Stimulated activated CD4-positive, alpha-beta T cell treated with anti-CD3 and anti-CD28 coated beads, Interleukin-15, amount 100 ng/mL, for 24 hours (primary cell): ENCODE measurements around the gene PLEKHJ1.
"Not testable (repeated sequence)": the region's sequence is repeated elsewhere in the genome, so short reads cannot be mapped to it uniquely, and the experiment has no call there.

Source experiments
- DNase-seq: peaks from one replicate; pipeline ENCODE4 v3.0.0-alpha.2; 2020

Gene PLEKHJ1

DNA sequence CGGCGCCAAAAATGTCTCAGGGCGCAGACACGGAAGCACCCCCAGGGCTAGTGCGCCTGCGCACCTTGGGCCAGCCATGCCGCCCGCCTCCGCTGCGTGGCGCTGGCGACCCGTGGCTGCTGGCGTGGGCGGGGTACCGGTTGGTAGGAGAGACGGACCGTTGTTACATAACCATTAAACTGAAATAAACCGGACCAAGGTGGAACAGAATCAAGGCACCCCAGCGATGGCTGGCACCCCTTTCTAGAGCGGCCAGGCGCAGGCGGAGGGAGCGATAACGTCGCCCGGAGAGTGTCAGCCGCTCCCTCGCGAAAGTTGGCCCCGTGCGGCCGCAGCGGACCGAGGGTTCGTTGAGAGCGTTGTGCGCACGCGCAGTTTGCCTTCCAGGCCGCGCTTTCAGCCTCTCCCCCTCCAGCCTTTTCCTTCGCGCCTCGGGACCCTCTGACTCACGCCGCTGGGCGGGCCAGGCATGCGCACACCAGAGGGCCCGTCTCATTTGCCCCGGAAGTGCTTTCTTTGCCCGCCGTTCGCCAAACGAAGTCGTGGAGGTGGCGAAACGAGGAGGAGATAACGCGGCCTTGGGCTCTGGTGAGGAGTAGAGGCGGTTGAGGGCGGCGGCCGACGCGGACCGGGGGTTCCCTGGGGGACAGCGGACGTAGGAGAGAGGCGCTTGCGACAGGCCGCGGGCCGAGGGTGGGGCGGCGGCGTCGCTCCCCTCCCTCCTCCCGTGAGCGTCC lies at the start of gene PLEKHJ1, which contains the start of gene SF3A2:
PLEKHJ1 (minus strand) TSS at position 16 of the 737 bp plus-strand sequence. CDS start 81 bp downstream, outside the sequence.
SF3A2 (plus strand) TSS at position 511 of the 737 bp plus-strand sequence. CDS start 6,595 bp downstream, outside the sequence.
- peak; percentile 98 for DNase-seq

DNA sequence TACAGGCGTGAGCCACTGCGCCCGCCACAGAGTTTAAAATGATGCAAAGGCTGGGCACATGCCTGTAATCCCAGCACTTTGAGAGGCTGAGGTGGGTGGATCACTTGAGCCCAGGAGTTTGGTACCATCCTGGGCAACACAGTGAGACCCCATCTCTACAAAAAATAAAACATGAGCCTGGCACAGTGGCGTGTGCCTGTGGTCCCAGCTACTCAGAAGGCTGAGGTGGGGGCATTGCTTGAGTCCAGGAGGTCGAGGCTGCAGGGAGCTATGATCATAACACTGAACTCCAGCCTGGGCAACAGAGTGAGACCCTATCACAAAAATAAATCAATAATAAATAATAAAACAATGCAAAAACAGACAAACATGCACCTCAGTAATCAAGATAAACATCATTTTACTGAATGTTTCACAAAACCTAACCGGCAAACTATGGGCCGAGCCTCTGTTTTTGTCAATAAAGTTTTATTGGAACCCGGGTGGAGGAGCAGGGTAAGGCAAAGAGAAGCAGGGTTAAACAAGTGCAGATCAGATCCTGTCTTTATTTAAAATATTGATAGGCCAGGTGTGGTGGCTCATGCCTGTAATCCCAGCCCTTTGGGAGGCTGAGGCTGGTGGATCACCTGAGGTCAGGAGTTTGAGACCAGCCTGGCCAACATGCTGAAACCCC lies 47.8 kb upstream of the PLEKHJ1 start:
- DNase-seq: no peak

GRCh38 chr19:2282862-2283237 lies 46.7 kb upstream of the PLEKHJ1 start:
- DNase-seq: no peak

- peak; percentile 37 for DNase-seq
Measured at GRCh38 chr19:2282062-2282861, 46.1 kb upstream of the PLEKHJ1 start, which contains the start of gene PEAK3. PEAK3 (minus strand) TSS chr19:2282175; CDS start chr19:2280931, 1,244 bp downstream.

- DNase-seq: not testable (repeated sequence)
Measured at GRCh38 chr19:2281265-2282061, 45.3 kb upstream of the PLEKHJ1 start.

- no peak for DNase-seq
Measured at GRCh38 chr19:2280633-2281264, 44.6 kb upstream of the PLEKHJ1 start.

- no peak for DNase-seq
Measured at GRCh38 chr19:2278459-2279158, 42.5 kb upstream of the PLEKHJ1 start.

- no peak for DNase-seq
Measured at GRCh38 chr19:2277138-2277537, 41.0 kb upstream of the PLEKHJ1 start.

GRCh38 chr19:2276429-2276986 lies 40.4 kb upstream of the PLEKHJ1 start:
- no peak for DNase-seq

DNA sequence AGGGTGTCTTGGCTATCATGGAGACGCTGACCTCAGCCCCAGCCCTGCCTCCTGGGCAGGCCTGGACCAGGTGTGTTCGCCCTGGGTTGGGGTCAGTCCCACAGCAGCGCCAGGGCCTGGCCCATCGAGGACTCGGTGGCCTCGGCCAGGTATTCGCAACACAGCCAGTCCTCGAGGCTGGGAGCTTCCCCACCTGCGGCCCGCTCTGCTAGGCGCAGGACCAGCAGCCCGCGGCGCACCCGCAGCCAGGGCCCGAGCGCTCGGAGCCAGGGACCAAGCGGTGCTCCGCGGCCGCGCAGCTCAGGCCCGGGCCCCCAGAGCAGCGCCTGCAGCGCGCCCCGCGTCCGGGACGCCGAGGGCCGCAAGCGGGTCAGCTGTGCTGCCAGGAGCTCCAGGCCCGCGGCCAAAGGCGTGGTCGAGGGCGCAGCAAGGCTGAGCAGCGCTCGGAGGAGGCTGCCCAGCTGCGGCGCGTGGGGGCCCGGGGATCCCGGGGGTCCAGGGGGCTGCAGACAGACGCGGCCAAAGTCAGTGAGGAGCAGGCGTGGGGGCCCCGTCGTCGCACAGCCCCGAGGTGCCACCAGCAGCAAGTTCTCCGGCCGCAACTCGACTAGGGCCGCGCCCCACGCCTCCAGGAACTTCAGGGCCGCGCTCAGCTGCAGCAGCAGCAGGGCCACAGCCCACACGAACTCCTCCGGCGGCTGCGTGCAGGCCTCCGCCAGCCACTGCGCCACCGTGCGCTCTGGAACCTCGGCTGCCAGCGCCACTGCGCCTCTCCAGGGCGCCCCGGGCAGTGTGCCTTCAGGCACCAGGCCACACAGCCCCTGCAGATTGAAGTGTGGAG lies 39.7 kb upstream of the PLEKHJ1 start:
- DNase-seq: no peak

DNA sequence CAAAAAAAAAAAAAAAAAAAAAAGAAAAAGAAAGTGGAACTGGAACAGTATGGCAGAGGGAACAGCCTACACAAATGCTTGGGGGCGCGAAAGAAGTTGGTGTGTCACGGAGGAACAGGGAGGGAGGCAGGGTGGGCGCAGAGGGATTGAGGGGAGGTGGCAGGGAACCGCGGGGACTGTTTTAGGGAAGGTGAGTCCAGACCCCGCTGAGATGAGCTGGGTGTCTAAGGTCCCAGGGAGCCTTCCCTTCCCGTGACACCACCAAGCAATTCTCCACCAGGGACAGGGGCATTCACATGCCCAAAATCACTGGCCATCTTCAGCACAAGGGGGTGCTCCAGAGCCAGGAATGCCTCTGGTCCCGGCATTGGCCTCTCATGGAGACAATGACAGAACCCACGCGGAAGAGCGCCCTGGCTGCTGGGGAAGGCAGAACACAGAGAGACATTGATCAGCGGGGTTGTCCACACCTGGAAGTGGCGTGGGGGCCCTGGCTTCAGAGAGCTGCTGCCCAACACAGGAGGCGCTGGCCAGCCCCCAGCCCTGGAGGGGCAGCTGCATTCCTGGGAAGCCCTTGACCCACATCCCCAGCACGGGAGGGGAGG lies 38.9 kb upstream of the PLEKHJ1 start:
- peak; percentile 62 for DNase-seq

DNA sequence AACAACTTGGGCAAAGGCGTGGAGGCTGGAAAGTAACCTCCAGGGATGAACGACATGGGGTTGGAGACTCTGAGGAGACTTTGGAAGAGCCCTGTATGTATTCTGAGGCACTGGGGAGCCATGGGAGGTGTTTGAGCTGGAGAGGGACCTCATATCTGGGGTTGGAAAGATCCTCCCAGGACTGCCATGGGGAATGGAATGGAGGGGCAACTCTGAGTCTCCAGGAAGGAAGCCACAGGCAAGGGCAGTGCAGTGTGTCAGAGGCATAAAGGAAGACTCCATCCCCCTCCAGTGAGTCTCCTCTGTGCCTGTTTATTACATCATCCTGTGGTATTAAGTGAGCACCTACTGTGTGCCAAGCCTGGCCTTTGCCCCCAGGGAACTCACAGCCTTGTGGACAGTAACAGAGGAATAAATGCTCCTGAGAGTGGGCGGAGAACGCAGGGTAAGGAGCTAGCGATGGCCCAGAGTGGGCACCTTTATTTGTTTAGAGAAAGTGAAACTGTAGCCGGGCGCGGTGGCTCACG lies 38.1 kb upstream of the PLEKHJ1 start:
- DNase-seq: no peak

DNA sequence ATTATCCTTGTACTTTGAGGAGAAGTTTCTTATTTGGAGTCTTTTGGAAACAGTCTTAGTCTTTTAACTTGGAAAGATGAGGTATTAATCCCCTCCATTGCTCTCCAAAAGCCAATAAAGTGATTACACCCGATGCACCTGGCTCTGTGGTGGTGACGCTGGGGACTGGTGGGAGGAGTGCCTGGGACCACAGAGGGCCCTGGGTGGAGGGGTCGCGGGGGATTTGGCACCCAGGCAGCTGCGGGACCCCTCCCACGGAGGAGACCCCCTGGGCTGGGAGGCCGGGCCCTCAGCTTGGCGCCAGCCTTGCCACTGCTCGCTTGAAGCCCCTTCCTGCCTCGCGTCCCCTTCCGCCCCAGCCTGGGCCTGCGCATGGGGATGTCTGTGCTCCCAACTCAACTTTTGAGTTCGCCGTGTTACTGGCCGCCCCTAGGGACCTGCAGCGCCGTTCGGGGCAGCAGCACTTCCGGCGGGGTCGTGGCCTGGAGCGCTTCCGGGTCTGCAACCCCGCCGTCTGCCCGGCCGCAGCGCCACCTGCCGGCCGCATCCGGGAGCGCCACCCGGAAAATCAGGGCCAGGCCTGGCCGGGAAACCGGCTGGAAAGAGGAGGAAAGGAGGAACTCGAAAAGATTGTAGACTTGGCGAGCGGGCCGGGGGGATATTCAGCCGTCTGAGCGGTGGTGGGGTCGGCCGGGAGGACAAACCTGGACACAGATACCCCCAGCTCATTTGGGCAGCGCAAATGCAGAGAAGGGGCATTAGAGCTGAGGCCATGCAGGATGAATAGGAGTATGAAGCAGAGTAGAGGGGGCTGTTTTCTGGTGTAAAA lies 37.4 kb upstream of the PLEKHJ1 start:
- DNase-seq: peak; percentile 82

GRCh38 chr19:2271234-2272103 lies 35.3 kb upstream of the PLEKHJ1 start:
- DNase-seq: no peak

DNA sequence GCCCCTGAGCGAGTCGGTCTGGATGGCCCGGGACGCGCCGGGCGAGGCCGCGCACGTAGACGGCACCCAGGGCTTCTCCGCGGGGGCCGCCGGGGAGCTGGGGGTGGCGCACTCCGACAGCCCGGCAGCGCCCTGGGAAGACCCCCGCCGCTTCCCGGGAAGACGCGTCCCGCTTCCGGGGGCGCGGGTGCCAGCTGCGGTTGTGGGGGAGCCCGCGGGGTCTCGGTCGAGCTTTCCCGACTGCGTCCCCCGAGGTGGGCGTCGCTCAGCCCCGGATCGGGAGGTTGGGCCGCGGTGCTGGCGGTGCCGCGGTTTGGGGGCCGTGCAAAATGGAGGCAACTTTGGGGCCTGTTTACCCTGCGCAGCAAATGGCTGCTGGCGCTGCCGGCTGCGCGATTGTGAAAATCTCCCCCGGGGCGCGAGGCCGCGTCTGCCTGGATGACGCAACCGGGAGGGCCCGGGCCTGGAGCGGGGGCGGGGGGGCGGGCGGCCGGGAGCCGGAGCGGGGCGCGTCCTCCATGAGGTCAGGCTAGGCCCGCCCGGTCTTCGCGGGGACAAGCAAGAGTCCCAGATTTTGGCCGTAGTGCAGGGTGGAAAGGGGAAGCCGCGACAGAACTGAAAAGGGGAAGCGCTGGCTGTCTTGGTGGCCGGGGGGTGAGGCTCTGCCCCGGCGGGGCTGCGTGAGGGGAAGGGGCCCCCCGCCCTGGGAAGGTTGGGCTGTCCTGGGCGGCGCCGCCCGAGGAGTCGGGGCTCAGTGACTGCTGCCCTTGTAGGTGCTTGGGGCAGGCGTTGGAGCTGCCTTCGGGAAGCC lies 34.5 kb upstream of the PLEKHJ1 start:
- peak; percentile 84 for DNase-seq

GRCh38 chr19:2270157-2270422 lies 34.0 kb upstream of the PLEKHJ1 start:
- DNase-seq: peak; percentile 57
